ENCODE results near the gene CDH23.

The CDH23 gene

DNA sequence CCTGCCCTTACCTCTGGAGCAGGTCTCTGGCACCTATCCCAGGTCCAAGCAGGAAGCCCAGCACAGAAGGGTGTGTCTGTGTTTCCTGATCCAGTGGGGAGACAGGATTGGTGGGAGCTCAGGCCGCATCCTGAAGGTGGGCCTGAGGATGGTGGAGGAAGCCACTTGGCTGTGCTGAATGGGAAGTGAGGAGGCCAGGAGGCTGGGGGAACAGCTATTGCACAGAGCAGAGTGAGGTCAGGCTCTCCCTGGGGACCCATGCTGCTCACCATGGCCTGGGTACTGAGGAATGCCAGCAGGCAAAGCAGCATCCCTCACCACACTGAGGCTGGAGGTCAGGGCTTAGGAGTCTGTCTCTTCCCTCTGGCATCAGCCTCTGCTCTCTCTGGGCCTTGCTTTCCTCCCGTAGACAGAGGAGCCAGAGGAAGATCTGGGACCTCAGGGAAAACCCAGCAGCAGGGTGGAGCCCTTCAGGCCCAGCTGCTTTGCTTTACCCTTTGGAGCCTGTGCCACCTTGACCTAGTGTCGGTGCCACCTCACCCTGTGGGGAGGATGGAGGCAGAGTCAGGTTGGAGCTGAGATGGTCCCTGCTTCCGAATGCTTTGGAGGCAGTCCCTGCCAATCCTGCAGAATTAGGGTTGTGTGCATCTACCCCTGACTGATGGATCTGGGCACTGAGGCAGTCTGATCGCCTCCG is 39.0 kb downstream of the CDH23 start:
- DNase-seq (ENCODE audit: low read depth, low spot score) = no peak
- H3K27ac ChIP-seq = no peak overlapping the region

DNA sequence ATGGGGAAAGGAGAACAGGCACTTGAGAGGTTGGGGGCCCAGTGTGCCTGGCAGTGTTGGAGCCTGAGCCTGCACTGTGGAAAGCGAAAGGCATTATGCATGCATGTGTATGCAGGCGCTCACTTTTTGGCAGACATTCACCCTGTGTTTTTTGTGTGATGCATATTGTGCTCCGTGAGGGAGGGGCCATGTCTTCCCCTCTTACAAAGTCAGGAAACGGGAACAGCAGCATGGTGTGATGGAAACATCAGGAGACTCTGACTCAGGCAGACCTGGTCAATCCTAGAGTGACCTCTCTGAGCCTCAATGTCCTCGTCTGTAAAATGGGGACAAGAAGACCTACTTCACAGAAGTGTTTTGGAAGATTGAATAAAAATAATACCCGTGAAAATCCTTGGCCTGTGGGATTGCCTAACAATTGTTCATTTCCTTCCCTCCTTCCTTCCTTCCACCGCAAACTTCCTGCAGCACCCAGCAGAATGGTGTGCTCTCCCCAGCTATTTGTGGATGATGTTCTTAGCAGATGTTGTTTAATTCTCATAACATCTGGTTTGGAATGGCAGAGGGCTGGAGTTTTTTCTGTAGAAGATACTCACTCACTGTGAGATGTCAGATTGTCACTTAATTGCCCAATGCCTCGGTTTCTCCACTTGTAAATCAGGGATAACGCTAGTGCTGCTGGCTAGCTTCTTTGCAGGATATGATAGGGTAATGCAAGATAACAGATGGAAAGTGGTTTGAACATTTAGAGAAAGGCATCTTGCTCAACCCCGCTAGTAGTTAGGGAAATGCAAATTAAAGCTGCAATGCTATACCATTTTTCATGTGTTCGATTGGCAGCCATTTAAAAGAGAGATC is 39.8 kb downstream of the CDH23 start:
- H3K27ac ChIP-seq = no peak overlapping the region
- DNase-seq (ENCODE audit: low read depth, low spot score) = no peak

DNA sequence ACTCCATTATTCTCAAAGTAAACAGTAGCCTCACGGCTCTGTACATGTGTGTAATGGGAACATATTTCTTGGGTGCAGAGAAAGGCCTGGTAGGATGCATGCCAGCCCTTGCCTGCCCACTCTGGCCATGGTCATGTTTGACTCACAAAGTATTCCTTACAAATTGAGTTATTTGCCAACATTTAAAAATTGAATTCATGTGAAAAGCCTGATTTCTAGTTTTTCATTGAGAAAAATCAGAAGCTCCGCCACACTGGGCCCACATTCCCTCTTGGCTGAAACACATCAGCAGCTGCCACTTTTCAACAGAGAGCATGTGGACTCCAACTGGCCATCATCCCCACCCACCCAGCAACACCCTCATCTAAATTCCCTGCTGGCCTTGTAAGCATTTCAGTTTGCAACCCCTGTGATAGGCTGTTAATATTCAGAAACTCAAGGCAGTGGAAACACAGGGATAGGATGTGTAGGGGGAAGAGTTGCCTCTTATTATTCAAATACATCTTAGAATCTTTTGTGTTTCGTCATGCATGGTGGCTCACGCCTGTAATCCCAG is 40.9 kb downstream of the CDH23 start:
- no peak for DNase-seq (ENCODE audit: low read depth, low spot score)

DNA sequence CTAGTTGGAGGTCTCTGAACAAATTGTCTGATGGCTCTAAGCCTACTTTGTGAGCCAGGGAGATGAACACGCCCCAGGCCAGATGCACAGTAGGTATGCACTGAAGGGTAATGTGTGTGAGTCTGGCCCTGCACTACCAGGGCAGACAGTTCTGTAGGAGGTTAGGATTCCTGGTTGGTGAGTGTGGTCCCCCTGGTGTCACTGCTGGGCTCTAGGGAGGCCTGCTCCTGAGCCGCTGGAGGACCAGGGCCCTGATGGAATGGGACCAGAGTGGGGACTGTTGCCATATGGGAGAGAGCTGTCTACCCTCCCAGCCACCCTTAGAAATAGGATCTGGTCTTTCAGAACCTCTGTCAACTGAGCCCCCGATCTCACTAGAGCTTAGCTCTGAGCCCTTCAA is 42.0 kb downstream of the CDH23 start:
- no peak overlapping the region for H3K27ac ChIP-seq
- no peak for DNase-seq (ENCODE audit: low read depth, low spot score)

More for the DNA sequence above, 40.9 kb downstream of the CDH23 start:
- H3K27ac ChIP-seq = no peak overlapping the region

DNA sequence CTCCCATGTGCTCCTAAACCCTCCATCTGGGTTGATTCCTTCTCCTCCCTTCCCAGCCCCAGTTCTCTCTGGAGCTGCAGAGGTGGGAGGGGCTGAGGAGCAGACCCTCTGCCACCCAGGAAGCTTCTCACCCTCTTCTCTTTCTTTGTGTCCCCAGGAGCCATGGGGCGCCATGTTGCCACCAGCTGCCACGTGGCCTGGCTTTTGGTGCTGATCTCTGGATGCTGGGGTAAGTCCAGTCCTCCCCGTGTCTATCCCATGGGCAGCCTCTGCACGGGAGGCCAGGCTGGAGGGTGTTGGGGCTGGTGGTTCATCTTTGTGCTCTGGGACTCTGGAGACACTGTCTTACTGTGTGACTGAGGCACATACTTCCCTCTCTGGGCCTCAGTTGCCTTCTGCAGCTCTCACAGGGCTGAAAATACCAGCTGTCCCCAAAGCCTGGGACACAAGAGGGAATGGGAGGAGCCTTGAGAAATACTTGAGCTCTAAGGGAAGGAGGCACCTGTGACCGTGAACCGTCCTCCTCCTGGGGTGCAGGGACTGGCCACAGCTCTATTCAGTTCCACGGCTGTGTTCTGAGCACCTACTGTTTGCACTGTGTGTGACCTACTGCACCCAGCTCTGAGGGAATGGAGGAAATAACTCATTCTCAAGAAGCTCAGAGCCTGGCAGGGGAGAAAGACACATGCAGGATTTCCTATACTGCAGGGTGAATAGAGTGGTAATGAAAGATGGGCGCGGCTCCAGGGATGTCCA is 43.1 kb downstream of the CDH23 start:
- H3K27ac ChIP-seq = no peak overlapping the region
- DNase-seq (ENCODE audit: low read depth, low spot score) = no peak

DNA sequence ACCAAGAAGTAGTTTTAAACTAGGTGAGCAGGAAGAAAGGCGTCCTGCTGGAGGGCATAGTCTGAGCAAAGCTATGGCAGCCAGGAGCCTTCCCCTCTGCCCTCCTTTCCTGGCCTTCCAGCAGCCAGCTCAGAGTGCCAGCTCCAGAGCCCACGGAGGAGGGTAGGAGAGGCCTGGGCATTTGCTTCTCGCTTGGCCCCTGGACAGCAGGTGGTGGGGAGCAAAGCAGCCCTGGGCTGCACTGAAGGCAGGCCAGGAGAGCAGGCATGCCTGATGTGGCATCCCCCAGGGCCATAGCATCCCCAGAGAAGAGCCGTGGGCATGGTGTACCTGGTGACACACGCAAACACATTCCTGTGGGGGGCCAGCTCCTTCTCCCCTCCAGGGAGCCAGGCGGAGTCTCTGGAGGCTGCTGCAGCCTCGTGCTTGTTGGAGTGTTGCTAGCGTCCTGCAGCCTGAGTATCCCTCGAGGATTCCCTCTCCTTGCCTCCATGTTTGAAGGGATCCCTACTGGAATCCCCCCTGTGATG is 43.9 kb downstream of the CDH23 start:
- DNase-seq (ENCODE audit: low read depth, low spot score) = no peak
- no peak overlapping the region for H3K27ac ChIP-seq

DNA sequence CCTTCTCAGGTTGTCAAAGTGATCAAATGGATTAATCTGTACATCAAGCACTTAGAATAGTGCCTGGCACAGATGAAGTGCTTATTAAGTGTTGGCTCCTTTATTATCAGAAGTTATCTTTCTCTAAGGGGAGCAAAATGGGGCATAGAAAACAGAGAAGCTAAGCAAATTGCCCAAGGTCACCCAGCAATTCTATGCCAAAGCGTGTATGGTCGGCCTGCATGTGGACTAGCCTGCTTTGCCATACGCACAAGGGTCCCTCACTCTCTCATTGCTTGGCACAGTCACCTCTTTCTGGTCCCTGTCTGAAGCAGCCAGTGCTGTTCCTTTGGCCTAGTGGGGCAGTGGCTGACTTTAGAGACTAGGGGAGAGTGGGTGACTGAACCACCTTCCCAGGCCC is 45.3 kb downstream of the CDH23 start:
- H3K27ac ChIP-seq = no peak overlapping the region
- DNase-seq (ENCODE audit: low read depth, low spot score) = no peak

DNA sequence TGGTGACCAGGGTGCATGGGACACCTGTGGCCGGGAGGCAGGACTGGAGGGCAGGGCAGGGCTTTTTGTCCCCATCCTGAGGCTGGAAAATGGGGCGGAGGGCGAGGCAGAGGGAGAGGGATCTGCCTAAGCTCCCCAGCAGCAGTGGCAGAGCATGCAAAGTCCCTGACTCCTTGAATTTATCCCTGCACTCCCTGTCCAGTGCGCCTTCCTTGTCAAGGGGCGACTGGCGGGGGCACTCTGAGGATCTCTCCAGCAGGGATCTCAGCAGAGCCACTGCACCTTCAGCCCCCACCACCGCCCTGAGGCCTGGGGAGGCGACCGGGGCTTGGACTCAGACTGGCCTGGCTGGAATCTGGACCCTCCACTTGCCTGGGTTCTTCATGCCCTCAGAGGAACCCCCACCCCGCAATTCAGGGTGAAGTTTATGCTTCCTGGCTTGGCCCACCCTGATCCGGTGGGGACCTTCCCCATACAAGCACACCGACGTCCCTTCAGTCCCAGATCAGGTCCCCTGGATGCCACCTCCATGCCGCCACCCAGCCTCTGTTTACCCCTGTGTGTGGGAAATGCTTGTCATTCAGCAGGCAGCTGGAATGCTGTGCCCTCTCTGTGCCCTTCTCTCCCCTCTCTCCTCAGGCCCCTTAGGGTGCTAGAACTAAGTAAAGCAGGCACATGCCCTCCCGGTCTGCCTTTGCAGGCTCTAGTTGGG is 46.3 kb downstream of the CDH23 start:
- no peak overlapping the region for H3K27ac ChIP-seq
- no peak for DNase-seq (ENCODE audit: low read depth, low spot score)

DNA sequence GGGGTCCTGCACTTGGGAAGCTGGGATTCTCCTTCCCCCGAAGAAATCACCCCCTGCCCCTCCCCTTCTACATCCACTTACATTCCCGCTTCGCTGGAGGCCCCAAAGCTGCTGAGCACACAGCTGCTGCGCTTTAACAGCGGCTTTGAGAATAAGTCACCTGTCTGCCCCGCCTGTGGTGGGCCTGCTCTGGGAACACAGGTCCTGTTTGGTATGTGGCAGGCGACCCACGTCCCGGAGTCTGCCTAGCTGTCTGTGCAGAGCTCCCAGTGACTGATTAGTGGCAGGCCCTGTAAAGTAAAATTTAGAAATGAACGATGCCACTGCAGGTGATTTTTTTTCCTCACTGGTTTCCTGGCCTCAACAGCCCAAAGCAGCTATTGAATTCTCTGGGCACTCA is 47.0 kb downstream of the CDH23 start:
- no peak for DNase-seq (ENCODE audit: low read depth, low spot score)

DNA sequence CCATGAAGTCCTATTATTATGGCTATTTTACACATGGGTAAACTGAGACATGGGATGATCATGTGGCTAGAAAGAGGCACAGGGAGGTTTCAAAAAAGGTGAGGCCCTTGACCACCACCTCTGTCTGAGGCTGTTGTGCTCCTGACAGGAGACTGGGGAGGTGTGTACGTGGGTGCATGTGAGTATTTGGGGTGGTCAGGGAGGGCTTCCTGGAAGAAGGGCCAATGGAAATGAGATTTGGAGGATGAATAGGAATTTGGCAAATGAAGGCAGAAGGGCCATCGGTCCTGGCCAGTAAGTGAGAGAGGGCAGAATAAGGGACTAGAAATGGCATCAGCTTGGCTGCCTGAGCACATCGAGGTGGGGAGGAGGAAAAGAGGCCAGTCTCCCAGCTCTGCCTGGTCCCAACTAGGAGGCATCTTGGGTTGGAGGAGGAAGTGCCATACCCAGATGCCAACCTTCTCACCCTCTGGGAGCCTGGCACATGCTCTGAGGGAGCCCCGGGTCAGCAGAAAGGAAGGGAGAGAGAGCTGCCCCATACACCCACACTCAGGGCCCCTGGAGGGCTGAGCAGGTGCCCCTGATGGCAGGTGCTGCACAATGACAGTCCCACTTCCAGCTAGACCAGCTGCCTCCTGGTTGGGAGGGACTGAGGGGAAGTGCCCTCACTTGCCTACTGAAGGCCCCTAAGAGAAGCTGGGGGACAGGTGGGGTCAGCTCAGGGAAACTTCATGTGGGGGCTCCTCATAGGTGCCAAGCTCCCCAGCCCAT is 47.7 kb downstream of the CDH23 start:
- no peak overlapping the region for H3K27ac ChIP-seq
- DNase-seq (ENCODE audit: low read depth, low spot score) = no peak

More for the DNA sequence above, 47.0 kb downstream of the CDH23 start:
- H3K27ac ChIP-seq = no peak overlapping the region

DNA sequence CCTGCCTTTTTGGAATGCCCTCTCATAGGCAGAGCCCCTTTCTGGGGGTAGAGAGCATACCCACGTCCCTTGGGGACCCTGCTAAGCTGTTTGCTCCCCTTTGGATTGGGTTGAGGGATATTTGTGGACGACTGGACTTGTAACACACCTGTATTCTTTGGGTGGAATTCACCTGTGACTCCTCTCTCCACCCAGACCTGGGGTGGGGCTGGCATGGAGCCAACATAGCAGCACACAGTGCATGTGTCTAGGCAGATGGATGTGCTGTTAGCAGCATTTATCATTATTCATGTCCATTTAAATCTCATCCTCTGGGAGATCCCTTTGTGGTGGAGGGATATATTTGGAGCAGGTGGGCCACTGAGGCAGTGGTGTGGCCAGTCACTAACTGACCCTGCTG is 51.0 kb downstream of the CDH23 start:
- no peak overlapping the region for H3K27ac ChIP-seq
- no peak for DNase-seq (ENCODE audit: low read depth, low spot score)

DNA sequence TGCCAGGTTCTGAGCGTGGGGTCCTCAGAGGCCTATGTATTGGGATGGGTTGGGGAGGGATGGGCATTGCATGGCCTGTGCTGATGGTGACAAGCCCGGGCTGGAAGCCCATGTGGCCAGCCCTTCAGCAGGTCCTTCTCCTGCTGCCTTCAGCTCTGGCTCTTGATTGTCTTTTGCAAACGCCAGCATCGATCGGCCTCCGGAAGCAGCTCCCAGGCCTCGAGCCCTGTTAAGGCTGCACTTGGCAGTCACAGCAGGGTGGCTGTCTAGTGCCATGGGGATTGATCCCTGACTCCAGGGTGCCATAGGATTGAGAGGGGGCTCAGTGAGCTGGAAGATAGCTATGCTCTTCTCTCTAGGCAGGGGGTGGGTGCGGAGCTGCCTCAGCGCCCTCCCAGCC is 51.4 kb downstream of the CDH23 start:
- no peak overlapping the region for H3K27ac ChIP-seq
- DNase-seq (ENCODE audit: low read depth, low spot score) = no peak

DNA sequence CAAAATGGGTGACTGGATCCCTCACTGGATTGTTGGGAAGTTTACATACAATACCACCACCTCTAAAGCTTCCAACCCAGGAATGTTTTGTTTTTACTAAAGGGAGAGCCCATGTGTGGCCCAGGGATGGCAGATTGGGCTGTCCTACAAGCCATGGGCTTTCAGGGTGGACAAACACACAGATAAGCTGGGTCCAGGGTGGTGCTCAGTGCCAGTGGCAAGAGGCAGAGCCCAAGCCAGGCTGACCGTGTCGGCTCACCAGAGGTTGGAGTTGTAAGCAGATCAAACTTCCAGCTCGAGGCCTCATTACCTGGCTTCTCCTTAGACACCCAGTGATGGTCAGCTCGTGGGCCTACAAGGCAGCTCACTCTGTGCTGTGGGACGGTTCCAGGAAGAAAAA is 52.3 kb downstream of the CDH23 start:
- no peak overlapping the region for H3K27ac ChIP-seq
- DNase-seq (ENCODE audit: low read depth, low spot score) = no peak

DNA sequence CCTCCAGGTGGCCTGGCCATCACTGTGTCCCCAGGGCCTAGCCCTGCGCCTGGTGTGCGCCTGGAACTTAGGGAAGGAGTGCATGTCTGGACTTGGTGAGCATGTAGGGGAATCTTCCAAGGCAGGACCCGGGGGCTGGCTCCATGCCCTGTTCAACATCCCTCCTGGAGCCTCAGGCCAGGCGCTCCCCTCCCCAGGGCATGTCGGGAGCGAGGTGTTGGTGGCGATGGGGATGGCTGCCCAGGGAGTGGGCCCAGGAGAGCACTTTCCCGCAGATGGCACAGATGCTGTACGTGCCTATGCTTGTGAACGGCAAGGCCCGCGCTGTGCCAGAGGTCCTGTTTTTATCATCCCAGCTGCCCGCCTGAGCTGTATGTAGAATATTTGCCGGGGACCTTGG is 55.0 kb downstream of the CDH23 start:
- no peak for DNase-seq (ENCODE audit: low read depth, low spot score)
- no peak overlapping the region for H3K27ac ChIP-seq

DNA sequence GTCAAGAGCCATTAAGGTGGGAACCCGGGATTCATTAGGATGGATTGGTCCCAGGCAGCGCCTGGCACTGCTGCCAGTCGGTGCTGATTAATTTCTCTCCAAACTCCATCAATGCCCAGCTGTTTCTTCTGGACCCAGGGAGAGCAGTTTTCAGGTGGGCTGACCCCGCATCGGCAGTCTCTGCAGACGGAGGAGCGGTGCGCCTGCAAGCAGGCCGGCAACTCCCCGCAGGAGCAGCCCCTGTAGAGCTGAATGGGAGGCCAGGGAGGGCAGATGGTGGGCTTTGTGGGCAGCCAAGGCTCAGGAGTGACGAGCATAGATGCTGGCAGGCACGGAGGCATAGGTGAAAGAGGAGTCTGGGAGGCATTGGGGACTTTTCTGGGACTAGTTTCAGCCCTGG is 56.5 kb downstream of the CDH23 start:
- DNase-seq (ENCODE audit: low read depth, low spot score) = no peak
- H3K27ac ChIP-seq = no peak overlapping the region

DNA sequence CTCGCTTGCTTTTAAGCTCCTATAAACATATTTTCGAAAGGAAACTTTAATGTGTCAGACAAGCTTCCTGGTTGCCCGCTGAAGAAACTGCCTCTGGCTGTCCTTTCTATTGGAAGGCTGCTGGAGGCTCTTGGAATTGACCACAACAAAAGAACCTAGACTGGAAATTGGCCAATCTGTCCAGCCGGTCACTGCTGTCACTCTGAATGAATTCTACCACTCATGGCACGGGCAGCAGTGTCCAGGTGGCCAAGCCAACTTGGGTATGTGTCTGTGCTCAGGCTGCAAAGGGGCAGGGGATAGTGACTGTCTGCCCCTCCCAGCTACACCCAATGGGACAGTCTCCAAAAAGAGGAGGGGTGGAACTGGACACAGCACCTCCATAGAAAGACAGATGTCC is 57.6 kb downstream of the CDH23 start:
- no peak overlapping the region for H3K27ac ChIP-seq
- DNase-seq (ENCODE audit: low read depth, low spot score) = no peak

DNA sequence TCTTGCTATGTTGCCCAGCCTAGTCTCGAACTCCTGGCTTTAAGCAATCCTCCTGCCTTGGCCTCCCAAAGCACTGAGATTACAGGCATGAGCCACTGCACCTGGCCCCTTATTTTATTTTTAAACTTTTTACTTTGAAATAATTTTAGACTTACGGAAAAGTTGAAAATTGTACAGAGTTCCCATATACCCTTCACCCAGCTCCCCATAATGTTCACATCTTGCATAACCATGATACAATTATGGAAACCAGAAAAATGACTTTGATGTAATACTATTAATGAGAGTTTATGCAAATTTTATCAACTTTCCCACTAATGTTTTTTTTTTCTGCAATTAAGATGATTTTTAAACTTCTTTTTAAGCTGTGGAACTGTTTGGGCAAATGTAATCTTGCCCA is 58.3 kb downstream of the CDH23 start:
- H3K27ac ChIP-seq = no peak overlapping the region
- DNase-seq (ENCODE audit: low read depth, low spot score) = no peak

DNA sequence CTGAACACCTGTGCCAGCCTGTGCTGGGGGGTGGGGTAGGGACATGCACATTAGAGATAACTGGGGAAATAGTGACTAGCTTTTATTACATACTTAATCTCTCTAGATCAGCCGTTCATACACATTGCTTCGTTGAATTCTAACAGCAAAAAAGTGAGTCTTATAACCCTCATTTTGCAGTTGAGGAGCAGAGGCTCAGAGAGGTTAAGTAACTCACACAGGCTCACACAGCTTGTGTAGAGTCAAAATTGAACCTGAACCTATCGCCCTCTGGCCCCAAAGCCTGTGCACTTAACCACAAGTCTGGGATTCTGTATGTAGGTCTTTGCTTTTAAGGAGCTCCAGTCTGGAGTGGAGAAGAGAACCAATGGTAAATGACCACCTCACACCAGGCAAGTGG is 59.9 kb downstream of the CDH23 start:
- no peak for DNase-seq (ENCODE audit: low read depth, low spot score)
- no peak overlapping the region for H3K27ac ChIP-seq

DNA sequence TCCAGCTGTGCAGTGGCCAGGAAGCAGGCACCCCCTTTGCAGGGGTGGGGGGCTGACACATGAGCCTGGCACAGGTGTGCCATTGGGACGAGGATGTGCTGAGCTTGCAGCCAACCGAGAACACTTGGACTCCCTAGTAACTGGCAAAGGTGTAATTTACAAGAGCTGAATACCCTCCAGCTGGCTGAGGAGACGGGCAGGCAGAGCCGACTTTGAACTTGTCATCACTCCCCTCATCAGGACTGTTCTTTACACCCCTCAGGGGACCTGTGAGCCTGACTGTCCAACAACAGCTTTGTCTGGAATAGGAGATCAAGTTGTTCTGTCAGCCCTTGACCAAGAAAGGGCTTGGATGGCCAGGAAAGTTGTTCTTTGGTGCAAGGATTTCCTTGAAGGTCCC is 61.2 kb downstream of the CDH23 start:
- H3K27ac ChIP-seq = no peak overlapping the region
- no peak for DNase-seq (ENCODE audit: low read depth, low spot score)
